Chondrocyte (in vitro differentiated cells): ENCODE results near the gene SLC41A3. TPM values are rescaled to one million over a fixed set of nuclear protein-coding genes. Genes with fewer than 3 reads are reported as not detected.
"Not testable (repeated sequence)": the region's sequence is repeated elsewhere in the genome, so short reads cannot be mapped to it uniquely, and the experiment has no call there.

Experiments
- DNase-seq: peaks from one replicate; pipeline ENCODE4 v3.0.0; 2021; ENCODE audit warnings: mixed read lengths, low spot score
- H3K27ac Mint-ChIP-seq: one replicate; pipeline ENCODE4 v1.8.0; 2021; ENCODE audit warnings: mild to moderate bottlenecking, moderate library complexity, mixed read lengths; ENCODE audit not compliant: unreplicated experiment
- H3K27me3 Mint-ChIP-seq: 2 replicates; pipeline ENCODE4 v1.8.0; 2021; ENCODE audit warnings: low read depth, mixed read lengths
- H3K36me3 Mint-ChIP-seq: 2 replicates; pipeline ENCODE4 v1.8.0; 2021; ENCODE audit warnings: low read depth, mixed read lengths
- H3K4me1 Mint-ChIP-seq: 2 replicates; pipeline ENCODE4 v1.8.0; 2021; ENCODE audit warnings: low read depth, mild to moderate bottlenecking, mixed read lengths
- H3K4me3 Mint-ChIP-seq: one replicate; pipeline ENCODE4 v1.8.0; 2021; ENCODE audit warnings: mild to moderate bottlenecking, moderate library complexity, mixed read lengths; ENCODE audit not compliant: unreplicated experiment
- H3K9me3 Mint-ChIP-seq: 2 replicates; pipeline ENCODE4 v1.8.0; 2021; ENCODE audit warnings: low read depth, mixed read lengths
- total RNA-seq: library from RNA; stranded (reverse); gene quantifications from 3 replicates; pipeline ENCODE4 v1.2.1, GENCODE V29; 2021
- TF ChIP-seq, protein P1 (sequence below): fragments of 200-600 bp; sonication (generic); IDR thresholded peaks from 2 replicates; pipeline ENCODE4 v1.5.0; 2021; ENCODE audit warnings: antibody characterized with exemption, mild to moderate bottlenecking, moderate library complexity

The SLC41A3 gene
- total RNA-seq, 1 donor from 2014 or later, result 43.2 TPM

DNA sequence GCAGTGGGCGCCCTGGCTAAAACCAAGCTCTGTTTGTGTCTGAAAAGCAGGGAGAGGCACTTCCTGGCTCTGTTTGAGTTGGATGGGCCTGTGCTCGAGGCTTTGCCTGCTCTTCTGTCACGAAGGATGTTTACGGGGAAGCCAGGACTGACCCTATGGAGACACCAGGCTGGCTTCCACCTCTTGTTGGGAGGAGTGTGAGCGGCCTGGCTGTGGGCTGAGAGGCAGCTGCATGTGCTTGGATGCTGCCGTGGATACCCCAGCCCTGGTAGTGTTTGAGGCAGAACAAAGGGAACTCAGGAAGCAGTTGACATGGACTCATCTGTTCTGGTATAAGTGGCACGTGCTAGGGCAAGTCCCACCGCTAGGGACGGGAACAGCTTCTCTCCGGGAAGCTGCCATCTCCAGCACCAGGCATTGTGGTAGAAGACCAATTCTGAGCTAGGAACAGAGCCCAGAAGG lies 17.6 kb upstream of the SLC41A3 start:
- Mint-ChIP-seq H3K27me3 (no peaks in the 10 kb centered on the region), H3K9me3 (peaks cover 7% of the 10 kb centered on the region), H3K4me3 (no peak overlapping the region), H3K36me3 (no peaks in the 10 kb centered on the region), H3K27ac (peak overlapping the region; percentile 93), H3K4me1 (peaks cover 28% of the 10 kb centered on the region)
- no peak for DNase-seq
- TF ChIP-seq, protein P1, sequence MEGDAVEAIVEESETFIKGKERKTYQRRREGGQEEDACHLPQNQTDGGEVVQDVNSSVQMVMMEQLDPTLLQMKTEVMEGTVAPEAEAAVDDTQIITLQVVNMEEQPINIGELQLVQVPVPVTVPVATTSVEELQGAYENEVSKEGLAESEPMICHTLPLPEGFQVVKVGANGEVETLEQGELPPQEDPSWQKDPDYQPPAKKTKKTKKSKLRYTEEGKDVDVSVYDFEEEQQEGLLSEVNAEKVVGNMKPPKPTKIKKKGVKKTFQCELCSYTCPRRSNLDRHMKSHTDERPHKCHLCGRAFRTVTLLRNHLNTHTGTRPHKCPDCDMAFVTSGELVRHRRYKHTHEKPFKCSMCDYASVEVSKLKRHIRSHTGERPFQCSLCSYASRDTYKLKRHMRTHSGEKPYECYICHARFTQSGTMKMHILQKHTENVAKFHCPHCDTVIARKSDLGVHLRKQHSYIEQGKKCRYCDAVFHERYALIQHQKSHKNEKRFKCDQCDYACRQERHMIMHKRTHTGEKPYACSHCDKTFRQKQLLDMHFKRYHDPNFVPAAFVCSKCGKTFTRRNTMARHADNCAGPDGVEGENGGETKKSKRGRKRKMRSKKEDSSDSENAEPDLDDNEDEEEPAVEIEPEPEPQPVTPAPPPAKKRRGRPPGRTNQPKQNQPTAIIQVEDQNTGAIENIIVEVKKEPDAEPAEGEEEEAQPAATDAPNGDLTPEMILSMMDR, result no peak

- no peaks in the 10 kb centered on the region for H3K27me3 Mint-ChIP-seq
- DNase-seq, result no peak
- no peak overlapping the region for H3K4me3 Mint-ChIP-seq
- peaks cover under 1% of the 10 kb centered on the region for H3K36me3 Mint-ChIP-seq
- peaks cover 11% of the 10 kb centered on the region for H3K9me3 Mint-ChIP-seq
- H3K4me1 Mint-ChIP-seq, result peaks cover 28% of the 10 kb centered on the region
- peak overlapping the region; percentile 46 for H3K27ac Mint-ChIP-seq
- TF ChIP-seq, protein P1, result no peak
Observed at GRCh38 chr3:126100634-126101301, 16.8 kb upstream of the SLC41A3 start.

GRCh38 chr3:126100269-126100633 lies 16.3 kb upstream of the SLC41A3 start:
- Mint-ChIP-seq H3K27ac (peak overlapping the region; percentile 46), H3K36me3 (peaks cover 2% of the 10 kb centered on the region), H3K27me3 (no peaks in the 10 kb centered on the region), H3K4me3 (no peak overlapping the region), H3K9me3 (peaks cover 16% of the 10 kb centered on the region), H3K4me1 (peaks cover 28% of the 10 kb centered on the region)
- DNase-seq, result no peak
- TF ChIP-seq, protein P1, result no peak

DNA sequence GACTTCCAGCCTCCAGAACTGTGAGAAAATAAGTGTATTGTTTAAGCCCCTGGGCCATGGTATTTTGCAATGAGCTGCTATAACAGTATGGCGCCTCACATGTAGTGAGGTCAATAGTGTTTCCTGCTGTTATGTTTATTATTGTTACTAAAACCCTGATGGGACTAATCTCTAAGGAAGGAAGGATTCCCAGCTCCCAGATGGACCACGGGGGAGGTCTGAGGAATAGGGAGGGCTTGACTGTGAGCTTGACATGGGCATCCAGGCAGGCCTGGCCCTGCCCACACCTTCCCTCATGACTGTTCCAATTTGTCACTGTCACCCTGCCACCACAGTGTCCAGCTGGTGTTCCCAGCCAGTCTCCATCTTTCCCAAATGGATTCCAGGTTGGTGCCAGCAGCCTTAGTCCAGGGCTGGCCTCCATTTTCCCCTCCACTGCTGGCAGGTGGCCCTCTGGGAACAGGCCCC lies 14.5 kb upstream of the SLC41A3 start:
- no peak overlapping the region for H3K4me3 Mint-ChIP-seq
- no peak for DNase-seq

GRCh38 chr3:126097801-126098200 lies 13.9 kb upstream of the SLC41A3 start:
- Mint-ChIP-seq H3K27me3 (no peaks in the 10 kb centered on the region), H3K9me3 (peaks cover 23% of the 10 kb centered on the region), H3K4me1 (peaks cover 26% of the 10 kb centered on the region), H3K36me3 (peaks cover 2% of the 10 kb centered on the region), H3K27ac (no peak overlapping the region), H3K4me3 (no peak overlapping the region)
- TF ChIP-seq, protein P1, result no peak
- DNase-seq, result no peak

More for the DNA sequence above, 14.5 kb upstream of the SLC41A3 start:
- Mint-ChIP-seq H3K9me3 (peaks cover 23% of the 10 kb centered on the region), H3K36me3 (peaks cover 2% of the 10 kb centered on the region), H3K27ac (no peak overlapping the region), H3K4me1 (peaks cover 28% of the 10 kb centered on the region), H3K27me3 (no peaks in the 10 kb centered on the region)
- TF ChIP-seq, protein P1, result no peak

GRCh38 chr3:126096274-126096673 lies 12.3 kb upstream of the SLC41A3 start:
- H3K4me1 Mint-ChIP-seq, result peaks cover 11% of the 10 kb centered on the region
- H3K27me3 Mint-ChIP-seq, H3K4me3 Mint-ChIP-seq, DNase-seq, H3K27ac Mint-ChIP-seq, H3K36me3 Mint-ChIP-seq: not testable (repeated sequence)
- peaks cover 32% of the 10 kb centered on the region for H3K9me3 Mint-ChIP-seq

DNA sequence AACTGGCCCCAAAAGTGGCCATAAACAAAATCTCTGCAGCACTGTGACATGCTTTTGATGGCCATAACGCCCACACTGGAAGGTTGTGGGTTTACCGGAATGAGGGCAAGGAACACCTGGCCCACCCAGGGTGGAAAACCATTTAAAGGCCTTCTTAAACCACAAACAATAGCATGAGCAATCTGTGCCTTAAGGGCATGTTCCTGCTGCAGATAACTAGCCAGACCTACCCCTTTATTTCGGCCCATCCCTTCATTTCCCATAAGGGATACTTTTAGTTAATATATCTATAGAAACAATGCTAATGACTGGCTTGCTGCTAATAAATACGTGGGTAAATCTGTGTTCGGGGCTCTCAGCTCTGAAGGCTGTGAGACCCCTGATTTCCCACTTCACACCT lies 8.2 kb upstream of the SLC41A3 start:
- H3K27ac Mint-ChIP-seq, H3K36me3 Mint-ChIP-seq, H3K27me3 Mint-ChIP-seq, H3K4me1 Mint-ChIP-seq, DNase-seq, H3K4me3 Mint-ChIP-seq: not testable (repeated sequence)
- peaks cover 35% of the 10 kb centered on the region for H3K9me3 Mint-ChIP-seq
